ENCODE results near the gene CFHR1.

DNA sequence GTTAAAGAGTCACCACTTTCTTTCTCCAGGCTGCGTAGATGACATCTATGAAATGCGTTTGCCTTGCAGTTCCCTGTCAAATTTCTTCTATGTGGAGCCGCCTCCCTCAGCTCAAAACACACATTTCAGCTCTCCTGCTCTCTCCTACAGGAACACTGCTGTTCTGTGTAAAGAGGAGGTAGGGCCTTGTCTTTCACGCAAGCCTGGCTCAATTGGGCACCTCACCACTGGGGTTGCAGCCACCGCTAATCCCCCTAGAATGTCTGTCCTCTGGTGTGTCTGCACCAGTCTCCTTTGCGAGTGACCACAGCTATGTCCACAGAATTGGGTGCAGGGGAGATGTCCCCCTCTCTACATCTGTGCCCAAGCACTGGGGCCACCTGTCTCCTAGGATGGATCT is 36.5 kb downstream of the CFHR1 start:
- TF ChIP-seq ISL1 (CRISPR knock-in tag; IDR thresholded peaks at IDR 0.05) (no peak), ZFP3 (CRISPR knock-in tag; IDR thresholded peaks at IDR 0.05) (no peak), OSR1 (CRISPR knock-in tag; IDR thresholded peaks at IDR 0.05) (no peak)
- TF ChIP-seq, protein P1, sequence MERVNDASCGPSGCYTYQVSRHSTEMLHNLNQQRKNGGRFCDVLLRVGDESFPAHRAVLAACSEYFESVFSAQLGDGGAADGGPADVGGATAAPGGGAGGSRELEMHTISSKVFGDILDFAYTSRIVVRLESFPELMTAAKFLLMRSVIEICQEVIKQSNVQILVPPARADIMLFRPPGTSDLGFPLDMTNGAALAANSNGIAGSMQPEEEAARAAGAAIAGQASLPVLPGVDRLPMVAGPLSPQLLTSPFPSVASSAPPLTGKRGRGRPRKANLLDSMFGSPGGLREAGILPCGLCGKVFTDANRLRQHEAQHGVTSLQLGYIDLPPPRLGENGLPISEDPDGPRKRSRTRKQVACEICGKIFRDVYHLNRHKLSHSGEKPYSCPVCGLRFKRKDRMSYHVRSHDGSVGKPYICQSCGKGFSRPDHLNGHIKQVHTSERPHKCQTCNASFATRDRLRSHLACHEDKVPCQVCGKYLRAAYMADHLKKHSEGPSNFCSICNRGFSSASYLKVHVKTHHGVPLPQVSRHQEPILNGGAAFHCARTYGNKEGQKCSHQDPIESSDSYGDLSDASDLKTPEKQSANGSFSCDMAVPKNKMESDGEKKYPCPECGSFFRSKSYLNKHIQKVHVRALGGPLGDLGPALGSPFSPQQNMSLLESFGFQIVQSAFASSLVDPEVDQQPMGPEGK (CRISPR knock-in tag; IDR thresholded peaks at IDR 0.05; ENCODE audit: borderline replicate concordance), result no peak

Measured in SK-N-SH treated with all-trans-retinoic acid at 6 μM for 48 hours (cell line).